GM12864 (cell line): ENCODE data around the gene PMAIP1.

Source experiments
- DNase-seq: peaks from one replicate; pipeline ENCODE4 v3.0.0-alpha.2; 2011; ENCODE audit warnings: low read depth
- H3K4me3 ChIP-seq: 2 replicates; pipeline ENCODE4 v1.5.1; 2011; ENCODE audit warnings: mild to moderate bottlenecking, low read depth, low read length, control low read depth
- TF ChIP-seq, protein P1 (sequence below): IDR thresholded peaks from 2 replicates; pipeline ENCODE4 v1.5.1; 2011; ENCODE audit warnings: low read depth, mild to moderate bottlenecking, moderate library complexity, low read length, control low read depth, inconsistent platforms; ENCODE audit errors: missing control alignments

PMAIP1 gene

GRCh38 chr18:59926131-59926530, 26.3 kb downstream of the PMAIP1 start:
- TF ChIP-seq, protein P1, sequence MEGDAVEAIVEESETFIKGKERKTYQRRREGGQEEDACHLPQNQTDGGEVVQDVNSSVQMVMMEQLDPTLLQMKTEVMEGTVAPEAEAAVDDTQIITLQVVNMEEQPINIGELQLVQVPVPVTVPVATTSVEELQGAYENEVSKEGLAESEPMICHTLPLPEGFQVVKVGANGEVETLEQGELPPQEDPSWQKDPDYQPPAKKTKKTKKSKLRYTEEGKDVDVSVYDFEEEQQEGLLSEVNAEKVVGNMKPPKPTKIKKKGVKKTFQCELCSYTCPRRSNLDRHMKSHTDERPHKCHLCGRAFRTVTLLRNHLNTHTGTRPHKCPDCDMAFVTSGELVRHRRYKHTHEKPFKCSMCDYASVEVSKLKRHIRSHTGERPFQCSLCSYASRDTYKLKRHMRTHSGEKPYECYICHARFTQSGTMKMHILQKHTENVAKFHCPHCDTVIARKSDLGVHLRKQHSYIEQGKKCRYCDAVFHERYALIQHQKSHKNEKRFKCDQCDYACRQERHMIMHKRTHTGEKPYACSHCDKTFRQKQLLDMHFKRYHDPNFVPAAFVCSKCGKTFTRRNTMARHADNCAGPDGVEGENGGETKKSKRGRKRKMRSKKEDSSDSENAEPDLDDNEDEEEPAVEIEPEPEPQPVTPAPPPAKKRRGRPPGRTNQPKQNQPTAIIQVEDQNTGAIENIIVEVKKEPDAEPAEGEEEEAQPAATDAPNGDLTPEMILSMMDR: no peak
- no peak for DNase-seq
- no peak overlapping the region for H3K4me3 ChIP-seq

GRCh38 chr18:59927246-59927825, 27.5 kb downstream of the PMAIP1 start:
- H3K4me3 ChIP-seq: no peak overlapping the region
- TF ChIP-seq, protein P1: no peak
- peak; percentile 92 for DNase-seq

DNA sequence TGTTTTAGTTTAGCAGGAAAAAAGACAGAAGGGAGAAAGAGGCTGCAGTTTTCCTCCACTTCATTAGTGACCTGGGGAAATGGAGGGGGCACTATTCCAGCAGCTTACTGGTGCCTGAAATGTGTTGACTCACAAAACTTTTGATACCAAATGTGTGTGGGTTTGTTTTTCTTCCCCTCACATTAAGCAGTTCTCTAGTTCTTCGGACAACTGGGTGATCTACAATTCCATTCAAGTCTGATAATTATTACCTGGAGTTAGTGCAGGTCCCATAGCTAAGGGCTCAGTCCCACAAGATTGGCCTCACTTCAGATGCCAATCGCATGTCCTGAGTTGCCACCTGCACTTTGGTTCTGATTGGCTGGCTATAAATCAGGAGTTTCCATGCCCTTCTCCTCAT, 28.4 kb downstream of the PMAIP1 start:
- DNase-seq: no peak
- TF ChIP-seq, protein P1: no peak
- no peak overlapping the region for H3K4me3 ChIP-seq

DNA sequence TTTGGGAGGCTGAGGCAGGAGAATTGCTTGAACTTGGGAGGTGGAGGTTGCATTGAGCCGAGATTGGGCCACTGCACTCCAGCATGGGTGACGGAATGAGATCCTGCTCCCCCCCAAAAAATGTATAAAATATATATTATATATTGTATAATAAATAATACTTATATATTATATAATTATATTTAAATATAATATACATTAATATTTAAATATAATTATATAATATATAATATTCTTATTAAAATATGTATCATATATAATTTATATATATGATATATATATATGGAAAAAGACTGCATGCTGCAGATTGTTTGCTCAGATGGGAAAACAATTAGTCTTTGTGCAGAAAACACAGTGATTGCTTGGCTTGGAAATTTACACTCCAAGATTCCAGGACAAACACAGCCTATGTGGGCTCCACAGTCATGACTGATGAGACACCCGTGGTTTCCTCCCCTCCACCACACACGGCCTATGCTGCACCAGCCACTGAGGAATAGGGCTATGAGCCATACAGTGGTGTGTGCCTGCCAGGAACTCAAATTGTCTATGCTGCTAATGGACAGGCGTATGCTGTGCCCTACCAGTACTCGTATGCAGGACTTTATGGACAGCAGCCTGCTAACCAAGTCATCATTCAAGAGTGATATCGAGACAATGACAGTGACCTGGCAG, 30.0 kb downstream of the PMAIP1 start:
- no peak overlapping the region for H3K4me3 ChIP-seq
- DNase-seq: no peak
- TF ChIP-seq, protein P1: no peak

DNA sequence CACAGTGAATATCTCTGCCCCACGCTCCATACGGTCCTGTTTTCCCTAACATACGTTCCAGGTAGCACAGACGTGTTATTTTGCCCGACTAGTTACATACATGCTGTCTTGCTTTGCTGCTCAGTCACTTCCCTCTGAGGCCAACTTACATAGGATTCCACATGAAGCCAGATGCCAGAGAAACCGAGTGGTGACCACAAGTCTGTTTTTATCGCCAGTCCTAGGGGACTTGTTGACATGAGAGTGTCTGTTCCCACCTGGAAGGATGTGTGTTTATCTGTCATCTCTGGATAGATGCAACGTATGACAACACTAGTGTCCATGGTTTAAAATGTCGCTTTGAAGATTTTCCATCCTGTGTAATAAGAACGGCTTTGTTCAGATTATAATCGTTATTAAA, 32.6 kb downstream of the PMAIP1 start:
- TF ChIP-seq, protein P1: no peak
- no peak for DNase-seq
- H3K4me3 ChIP-seq: no peak overlapping the region

- TF ChIP-seq, protein P1: no peak
Measured at GRCh38 chr18:59938676-59939075, 38.9 kb downstream of the PMAIP1 start.

DNA sequence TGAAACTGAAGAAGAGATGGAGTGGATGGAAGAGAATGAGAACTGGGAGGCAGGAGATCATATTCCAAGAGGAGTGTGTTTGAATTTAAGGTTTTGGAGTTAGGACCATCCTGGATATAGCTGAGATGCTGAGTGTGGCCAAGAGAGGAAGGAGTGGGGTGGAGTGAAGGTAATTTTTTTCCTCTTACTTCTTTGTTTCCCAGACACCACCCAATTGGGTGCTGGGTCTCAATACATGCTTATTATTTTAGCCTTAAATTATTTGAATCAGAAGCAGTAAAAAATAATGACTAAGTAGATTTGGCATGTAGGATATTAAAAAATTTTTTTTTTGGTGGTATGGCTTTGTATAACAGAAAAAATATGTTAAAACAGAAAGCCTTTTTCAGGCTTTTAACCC, 39.3 kb downstream of the PMAIP1 start:
- no peak for DNase-seq
- TF ChIP-seq, protein P1: no peak
- no peak overlapping the region for H3K4me3 ChIP-seq

More at GRCh38 chr18:59938676-59939075, 38.9 kb downstream of the PMAIP1 start:
- H3K4me3 ChIP-seq: no peak overlapping the region
- DNase-seq: no peak
